HCT116 (cell line): ENCODE results near the gene RAC2. TPM values are rescaled to one million over a fixed set of nuclear protein-coding genes. Genes with fewer than 3 reads are reported as not detected.

Experiments used
- ATAC-seq: fragments of 200-7000 bp; cut with Tn5 transposase; 2 replicates; pipeline ENCODE4 v1.9.1; 2020; ENCODE audit warnings: mild to moderate bottlenecking, moderate library complexity
- BruUV-seq: library from RNA; stranded (reverse); fragments of 400-500 nt; replicated peaks from 2 replicates; lab custom pipeline; 2021; lab: Mats Ljungman, UMichigan
- CTCF ChIA-PET: fragments of 300-600 bp; sonication (Branson Sonifier 250); formaldehyde crosslinking; loops from one replicate; lab custom pipeline; 2021; ENCODE audit warnings: antibody characterized with exemption; lab: Charles Lee
- POLR2A ChIA-PET: fragments of 300-600, 350-600 bp; sonication (Branson Sonifier 250); formaldehyde crosslinking; loops from one replicate; lab custom pipeline; 2021; ENCODE audit warnings: antibody characterized with exemption; lab: Charles Lee
- RAD21 ChIA-PET, 2 experiments: fragments of 300-600 bp; sonication (Branson Sonifier 250); formaldehyde crosslinking; loops; one replicate each; lab custom pipeline; 2023; ENCODE audit warnings: low total read pairs in 2 of 2; ENCODE audit not compliant: uncharacterized antibody in 2 of 2, unreplicated experiment in 2 of 2, low non-redundant PET in 1 of 2; lab: Charles Lee
- DNase-seq: peaks from one replicate; pipeline ENCODE4 v3.0.0-alpha.2; 2010; ENCODE audit warnings: low read depth, low spot score
- H2AFZ ChIP-seq: fragments of 200-600 bp; shearing (Covaris generic), sonication (generic); 2 replicates; pipeline ENCODE4 v1.6.1; 2017; ENCODE audit warnings: low read depth, mixed run types, mixed read lengths, antibody characterized with exemption, low read length; ENCODE audit not compliant: poor library complexity, severe bottlenecking
- H3K27ac ChIP-seq: 2 replicates; pipeline ENCODE4 v1.5.1; 2012; ENCODE audit warnings: low read depth, low read length
- H3K27me3 ChIP-seq: fragments of 200-600 bp; sonication (generic); 2 replicates; pipeline ENCODE4 v1.6.1; 2016; ENCODE audit warnings: mixed run types, low read length, mixed read lengths; ENCODE audit not compliant: insufficient read depth
- H3K36me3 ChIP-seq, 2 experiments: fragments of 200-500 bp in 1 of 2; fragments of 200-600 bp in 1 of 2; sonication (Bioruptor generic) in 1 of 2; sonication (generic) in 1 of 2; 2 replicates each; pipeline versions ENCODE4 v1.5.1 to v1.6.1; 2014 to 2016; ENCODE audit warnings: low read length in 2 of 2, inconsistent platforms in 1 of 2, mixed read lengths in 1 of 2, mixed run types in 1 of 2; ENCODE audit not compliant: insufficient read depth in 2 of 2, control insufficient read depth in 1 of 2
- H3K4me1 ChIP-seq, 2 experiments: fragments of 200-600 bp in 1 of 2; sonication (generic) in 1 of 2; 2 replicates each; pipeline versions ENCODE4 v1.5.1 to v1.6.1; 2012 to 2017; ENCODE audit warnings: low read length in 2 of 2, inconsistent platforms in 1 of 2, mild to moderate bottlenecking in 1 of 2, mixed read lengths in 1 of 2, mixed run types in 1 of 2, moderate library complexity in 1 of 2; ENCODE audit not compliant: insufficient read depth in 2 of 2, control insufficient read depth in 1 of 2
- H3K4me2 ChIP-seq: fragments of 200-600 bp; sonication (generic); 2 replicates; pipeline ENCODE4 v1.6.1; 2017; ENCODE audit warnings: mixed run types, low read length, mixed read lengths
- H3K4me3 ChIP-seq, 2 experiments: fragments of 200-600 bp in 1 of 2; sonication (generic) in 1 of 2; replicated peaks in 1 of 2; 2 replicates each; pipeline ENCODE4 v1.5.1; 2011 to 2016; ENCODE audit warnings: low read length in 2 of 2, control low read depth in 1 of 2, low read depth in 1 of 2, mild to moderate bottlenecking in 1 of 2, mixed read lengths in 1 of 2, mixed run types in 1 of 2
- H3K79me2 ChIP-seq: fragments of 200-600 bp; sonication (generic); 2 replicates; pipeline ENCODE4 v1.6.1; 2017; ENCODE audit warnings: mild to moderate bottlenecking, mixed run types, low read length, moderate library complexity, mixed read lengths; ENCODE audit not compliant: insufficient read depth
- H3K9ac ChIP-seq: fragments of 200-600 bp; sonication (generic); 2 replicates; pipeline ENCODE4 v1.6.1; 2016; ENCODE audit warnings: low read length, mixed read lengths
- H3K9me2 ChIP-seq: fragments of 200-600 bp; sonication (generic), shearing (Covaris generic); 2 replicates; pipeline ENCODE4 v1.6.1; 2017; ENCODE audit warnings: mixed run types, mild to moderate bottlenecking, moderate library complexity; ENCODE audit not compliant: insufficient read depth
- H3K9me3 ChIP-seq, 2 experiments: fragments of 200-500 bp in 1 of 2; fragments of 200-600 bp in 1 of 2; sonication (Bioruptor generic) in 1 of 2; sonication (generic) in 1 of 2; 2 replicates each; pipeline ENCODE4 v1.6.1; 2014 to 2017; ENCODE audit warnings: low read length in 2 of 2, mixed read lengths in 2 of 2, inconsistent platforms in 1 of 2, low read depth in 1 of 2, mild to moderate bottlenecking in 1 of 2, mixed run types in 1 of 2, moderate library complexity in 1 of 2; ENCODE audit not compliant: control insufficient read depth in 1 of 2, insufficient read depth in 1 of 2
- H4K20me1 ChIP-seq: fragments of 200-600 bp; sonication (generic), shearing (Covaris generic); 2 replicates; pipeline ENCODE4 v1.6.1; 2017; ENCODE audit warnings: mixed run types, mild to moderate bottlenecking, moderate library complexity; ENCODE audit not compliant: insufficient read depth
- CTCF ChIP-seq, 3 experiments: fragments of 200-600 bp in 1 of 3; sonication (generic) in 1 of 3; IDR thresholded peaks in 2 of 3; conservative IDR thresholded peaks in 1 of 3; 2 replicates each; pipeline ENCODE4 v1.5.1; 2012 to 2017; ENCODE audit warnings: low read depth in 2 of 3, low read length in 2 of 3, antibody characterized with exemption in 1 of 3, borderline replicate concordance in 1 of 3, control low read depth in 1 of 3, mild to moderate bottlenecking in 1 of 3, mixed read lengths in 1 of 3, mixed run types in 1 of 3, moderate library complexity in 1 of 3; ENCODE audit not compliant: insufficient read depth in 1 of 3
- ELF1 ChIP-seq: IDR thresholded peaks from 2 replicates; pipeline ENCODE4 v1.6.1; 2012; ENCODE audit warnings: low read depth, borderline replicate concordance
- EZH2 ChIP-seq: fragments of 200-600 bp; sonication (generic); IDR thresholded peaks from 2 replicates; pipeline ENCODE4 v1.6.1; 2017; ENCODE audit warnings: antibody characterized with exemption, mixed run types
- JUND ChIP-seq: IDR thresholded peaks from 2 replicates; pipeline ENCODE4 v1.6.1; 2012
- POLR2AphosphoS5 ChIP-seq: IDR thresholded peaks from 2 replicates; pipeline ENCODE4 v1.6.1; 2011; ENCODE audit warnings: mild to moderate bottlenecking, low read depth, low read length, moderate library complexity
- REST ChIP-seq: IDR thresholded peaks from 2 replicates; pipeline ENCODE4 v1.6.1; 2012; ENCODE audit warnings: low read depth
- SIN3A ChIP-seq: IDR thresholded peaks from 2 replicates; pipeline ENCODE4 v1.6.1; 2012; ENCODE audit warnings: low read depth
- YY1 ChIP-seq: IDR thresholded peaks from 2 replicates; pipeline ENCODE4 v1.6.1; 2011; ENCODE audit warnings: low read length, low read depth, moderate library complexity, mild to moderate bottlenecking; ENCODE audit not compliant: insufficient replicate concordance; ENCODE audit errors: extremely low read depth
- ZNF274 ChIP-seq: fragments of 200-500 bp; sonication (Bioruptor generic); IDR thresholded peaks from 2 replicates; pipeline ENCODE4 v1.6.1; 2014; ENCODE audit warnings: mild to moderate bottlenecking, low read depth, low read length, inconsistent platforms
- intact Hi-C: fragments of 100-400 bp; cut with micrococcal nuclease; formaldehyde crosslinking; loops from 2 replicates; pipeline ENCODE4 v1.10.0; 2022
- total RNA-seq: library from RNA; stranded (reverse); gene quantifications from one replicate; pipeline ENCODE4 v1.2.1, GENCODE V29; 2021; ENCODE audit not compliant: unreplicated experiment

Gene RAC2
- total RNA-seq, 1 experiment from 2014 or later, result 62.0 TPM

GRCh38 chr22:37203354-37204044 is 40.6 kb downstream of the RAC2 start:
- intact Hi-C loops, result no loop called here
- H3K9me2 ChIP-seq, result no peaks in the 10 kb centered on the region
- ATAC-seq (no peak), DNase-seq (no peak)
- RAD21 ChIA-PET, result no interaction called here
- CTCF ChIA-PET, result interaction anchor here (1.1 kb wide), 1 partner anchor 13 kb away, joined by 3 read pairs; no protein-coding TSS in a partner anchor
- TF ChIP-seq YY1, result no peak
- TF ChIP-seq REST, result no peak
- no peak for TF ChIP-seq POLR2AphosphoS5
- no peaks in the 10 kb centered on the region for H3K79me2 ChIP-seq
- BruUV-seq, result no TSS peak
- H2AFZ ChIP-seq, result no peak overlapping the region
- no peaks in the 10 kb centered on the region for H4K20me1 ChIP-seq
- POLR2A ChIA-PET, result no interaction called here
- H3K36me3 ChIP-seq, result no peaks in the 10 kb centered on the region
- H3K9me3 ChIP-seq, result no peaks in the 10 kb centered on the region
- H3K4me2 ChIP-seq, result no peak overlapping the region
- H3K9ac ChIP-seq, result no peak overlapping the region
- no peaks in the 10 kb centered on the region for H3K27me3 ChIP-seq
- H3K4me3 ChIP-seq, result no peak overlapping the region
- peaks cover 5 to 21% of the 10 kb centered on the region in 2 experiments for H3K4me1 ChIP-seq
- no peak overlapping the region for H3K27ac ChIP-seq

- ATAC-seq (no peak), DNase-seq (no peak)
- H3K4me2 ChIP-seq, result no peak overlapping the region
- no peak overlapping the region for H3K4me3 ChIP-seq
- BruUV-seq, result no TSS peak
- H3K36me3 ChIP-seq, result no peaks in the 10 kb centered on the region
- intact Hi-C loops, result no loop called here
- H3K4me1 ChIP-seq, result peaks cover 12 to 28% of the 10 kb centered on the region in 2 experiments
- no peaks in the 10 kb centered on the region for H4K20me1 ChIP-seq
- no peaks in the 10 kb centered on the region for H3K27me3 ChIP-seq
- no peak overlapping the region for H2AFZ ChIP-seq
- ChIA-PET CTCF (interaction anchor here (1.1 kb wide), 1 partner anchor 14 kb away, joined by 3 read pairs; no protein-coding TSS in a partner anchor), RAD21 (no interaction called here), POLR2A (no interaction called here)
- no peaks in the 10 kb centered on the region for H3K9me3 ChIP-seq
- H3K27ac ChIP-seq, result no peak overlapping the region
- no peak overlapping the region for H3K9ac ChIP-seq
- H3K79me2 ChIP-seq, result no peaks in the 10 kb centered on the region
- H3K9me2 ChIP-seq, result no peaks in the 10 kb centered on the region
- TF ChIP-seq JUND (no peak), CTCF (IDR thresholded peaks at IDR 0.05 in 2 of 3, conservative IDR thresholded peaks at IDR 0.05 in 1 of 3; ENCODE audit: borderline replicate concordance in 1 of 3, insufficient read depth in 1 of 3, low read depth in 2 of 3, low read length in 2 of 3) (no peak), SIN3A (no peak), EZH2 (no peak), ZNF274 (no peak), POLR2AphosphoS5 (no peak), ELF1 (no peak)
Measured at GRCh38 chr22:37202716-37203115, 41.4 kb downstream of the RAC2 start.
